Urinary bladder (tissue), 4 donors: ENCODE measurements around the gene SLC5A5. TPM values are rescaled to one million over a fixed set of nuclear protein-coding genes. Genes with fewer than 3 reads are reported as not detected.
"Not testable (repeated sequence)": the region's sequence is repeated elsewhere in the genome, so short reads cannot be mapped to it uniquely, and the experiment has no call there.

Experiments
- DNase-seq: peaks from one replicate; pipeline ENCODE4 v3.0.0-alpha.2; 2015; ENCODE audit errors: extremely low spot score
- H3K27ac ChIP-seq: one replicate; pipeline ENCODE4 v1.5.1; 2013; ENCODE audit warnings: low read depth, mild to moderate bottlenecking, moderate library complexity
- H3K36me3 ChIP-seq: one replicate; pipeline ENCODE4 v1.6.1; 2013; ENCODE audit warnings: mild to moderate bottlenecking, moderate library complexity; ENCODE audit not compliant: insufficient read depth
- H3K4me1 ChIP-seq: one replicate; pipeline ENCODE4 v1.6.1; 2013; ENCODE audit warnings: mild to moderate bottlenecking, moderate library complexity; ENCODE audit not compliant: insufficient read depth
- H3K4me3 ChIP-seq: one replicate; pipeline ENCODE4 v1.5.1; 2013; ENCODE audit warnings: low read depth, low read length
- WGBS: extraction: QIAGEN DNeasy Blood & Tissue Kit; methylation state at CpG from one replicate; pipeline ENCODE4 v1.1.7; 2013; 5-methylcytosine and 5-hydroxymethylcytosine counted together
- polyA plus RNA-seq: library from polyadenylated mRNA; stranded (reverse); fragments of 200-250 nt; gene quantifications from one replicate; pipeline ENCODE4 v1.2.3, GENCODE V29; 2013
- total RNA-seq: library from RNA; depleted of rRNA; stranded (reverse); fragments of >200 nt; gene quantifications from one replicate; pipeline ENCODE4 v1.2.3, GENCODE V29; 2014
- donor health status: healthy with polysubstance abuse.
- donor health status: healthy.

SLC5A5 gene
- total and polyA plus RNA-seq, 2 donors = not detected

GRCh38 chr19:17872251-17873001, 681 bp downstream of the SLC5A5 start:
- DNase-seq = no peak
- Histone ChIP-seq H3K36me3 (no peaks in the 10 kb centered on the region), H3K4me1 (no peaks in the 10 kb centered on the region), H3K27ac (no peak overlapping the region), H3K4me3 (no peak overlapping the region)
- WGBS = 5% methylated on average over 61 of the region's 61 CpGs

DNA sequence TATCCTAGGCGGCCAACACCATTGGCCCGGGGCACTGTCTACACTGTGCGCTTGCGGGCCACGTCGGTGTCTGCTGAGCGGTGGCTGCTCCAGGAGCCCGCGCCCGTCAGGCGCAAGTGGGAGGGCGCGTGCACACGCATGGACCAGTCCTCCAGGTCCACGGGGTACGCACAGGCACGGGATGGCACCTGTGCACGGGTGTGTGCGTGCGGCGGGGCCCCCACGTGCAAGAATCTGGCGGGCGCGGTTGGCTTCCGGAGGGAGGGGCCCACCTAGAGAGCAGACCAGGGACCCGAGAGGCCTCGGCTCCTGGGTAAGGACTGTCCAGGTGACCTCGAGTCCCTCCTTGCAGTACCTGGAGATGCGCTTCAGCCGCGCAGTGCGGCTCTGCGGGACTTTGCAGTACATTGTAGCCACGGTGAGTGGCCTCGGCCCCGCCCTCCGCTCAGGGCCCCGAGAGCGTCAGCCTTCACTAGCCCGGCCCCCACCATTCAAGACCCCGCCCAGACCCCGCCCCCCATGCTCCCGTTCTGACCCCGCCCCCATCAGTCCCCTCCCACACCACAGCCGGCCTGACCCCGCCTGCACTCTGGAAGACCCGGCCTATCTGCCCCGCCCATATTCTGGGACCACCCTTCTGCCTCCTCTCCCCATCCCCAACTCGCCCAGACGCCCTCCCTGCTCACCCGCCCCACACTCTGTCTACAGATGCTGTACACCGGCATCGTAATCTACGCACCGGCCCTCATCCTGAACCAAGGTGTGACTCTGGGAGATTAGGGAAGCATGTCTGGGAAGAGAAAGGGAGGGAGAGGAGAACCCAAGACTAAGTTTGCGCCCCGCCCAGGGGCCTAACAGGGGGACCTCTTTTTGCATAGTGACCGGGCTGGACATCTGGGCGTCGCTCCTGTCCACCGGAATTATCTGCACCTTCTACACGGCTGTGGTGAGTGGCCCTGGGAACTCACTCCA, 2.3 kb downstream of the SLC5A5 start:
- 7% methylated on average over 63 of the region's 63 CpGs for WGBS
- Histone ChIP-seq H3K4me1 (no peaks in the 10 kb centered on the region), H3K4me3 (no peak overlapping the region), H3K36me3 (no peaks in the 10 kb centered on the region), H3K27ac (no peak overlapping the region)
- DNase-seq = no peak

DNA sequence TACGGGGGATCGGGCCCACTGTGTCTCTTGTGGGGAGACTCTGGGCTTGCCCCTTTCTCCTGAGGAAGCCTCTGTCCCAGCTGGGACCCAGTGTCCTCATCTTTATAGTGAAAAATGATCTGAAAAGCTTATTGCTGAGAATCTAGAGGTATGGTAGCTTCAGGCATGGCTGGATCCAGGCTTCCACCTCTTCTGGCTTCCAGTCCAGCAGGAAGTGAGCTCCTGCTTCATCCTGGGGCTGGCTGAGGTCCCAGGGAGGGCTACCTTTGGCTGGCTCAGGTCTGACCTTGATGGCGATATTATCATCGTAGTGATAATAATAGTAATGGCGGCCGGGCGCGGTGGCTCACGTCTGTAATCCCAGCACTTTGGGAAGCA, 3.0 kb downstream of the SLC5A5 start:
- no peak overlapping the region for H3K27ac ChIP-seq
- no peaks in the 10 kb centered on the region for H3K36me3 ChIP-seq
- WGBS = 85% methylated on average over 9 of the region's 9 CpGs
- no peak overlapping the region for H3K4me3 ChIP-seq
- no peak for DNase-seq
- H3K4me1 ChIP-seq = no peaks in the 10 kb centered on the region

- no peak for DNase-seq
- Histone ChIP-seq H3K4me1 (no peaks in the 10 kb centered on the region), H3K36me3 (no peaks in the 10 kb centered on the region), H3K27ac (no peak overlapping the region), H3K4me3 (no peak overlapping the region)
- 89% methylated on average over 16 of the region's 16 CpGs for WGBS
Observed at GRCh38 chr19:17877696-17878095, 6.0 kb downstream of the SLC5A5 start.

- Histone ChIP-seq H3K4me1 (no peaks in the 10 kb centered on the region), H3K27ac (no peak overlapping the region), H3K4me3 (no peak overlapping the region), H3K36me3 (no peaks in the 10 kb centered on the region)
- 77% methylated on average over 7 of the region's 7 CpGs for WGBS
- DNase-seq = no peak
Observed at GRCh38 chr19:17879466-17879865, 7.7 kb downstream of the SLC5A5 start.

- Histone ChIP-seq H3K4me1 (no peaks in the 10 kb centered on the region), H3K4me3 (no peak overlapping the region), H3K36me3 (no peaks in the 10 kb centered on the region), H3K27ac (no peak overlapping the region)
- DNase-seq = no peak
- WGBS = 69% methylated on average over 7 of the region's 7 CpGs
Observed at GRCh38 chr19:17881701-17882100, 10.0 kb downstream of the SLC5A5 start.

DNA sequence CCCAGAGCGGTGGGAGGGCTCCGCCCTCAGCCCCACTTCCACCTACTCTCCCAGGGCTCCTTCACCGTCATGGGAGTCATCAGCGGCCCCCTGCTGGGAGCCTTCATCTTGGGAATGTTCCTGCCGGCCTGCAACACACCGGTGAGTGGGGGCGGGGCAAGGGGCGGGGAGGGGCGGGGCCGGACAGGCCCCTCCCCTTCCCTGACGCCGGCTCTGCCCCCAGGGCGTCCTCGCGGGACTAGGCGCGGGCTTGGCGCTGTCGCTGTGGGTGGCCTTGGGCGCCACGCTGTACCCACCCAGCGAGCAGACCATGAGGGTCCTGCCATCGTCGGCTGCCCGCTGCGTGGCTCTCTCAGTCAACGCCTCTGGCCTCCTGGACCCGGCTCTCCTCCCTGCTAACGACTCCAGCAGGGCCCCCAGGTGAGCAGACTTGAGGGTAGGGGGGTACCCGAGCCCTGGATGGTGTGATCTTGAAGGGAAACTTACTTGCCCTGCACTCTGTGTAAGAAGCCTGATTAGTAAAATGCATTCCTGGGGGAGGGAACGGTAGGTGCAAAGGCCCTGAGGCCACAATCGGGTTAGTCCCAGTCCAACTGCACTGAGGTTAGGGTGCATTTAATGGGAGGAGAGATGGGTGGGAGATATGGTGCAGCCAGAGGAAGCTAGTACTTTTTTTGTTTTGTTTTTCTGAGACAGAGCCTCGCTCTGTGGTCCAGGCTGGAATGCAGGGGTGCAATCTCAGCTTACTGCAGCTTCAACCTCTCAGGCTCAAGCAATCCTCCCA, 12.1 kb downstream of the SLC5A5 start:
- Histone ChIP-seq H3K4me1 (no peaks in the 10 kb centered on the region), H3K4me3 (no peak overlapping the region), H3K36me3 (no peaks in the 10 kb centered on the region), H3K27ac (no peak overlapping the region)
- WGBS = 69% methylated on average over 33 of the region's 33 CpGs
- no peak for DNase-seq

- Histone ChIP-seq H3K27ac (no peak overlapping the region), H3K4me3 (no peak overlapping the region), H3K36me3 (no peaks in the 10 kb centered on the region), H3K4me1 (no peaks in the 10 kb centered on the region)
- no peak for DNase-seq
- whole genome bisulfite sequencing = 77% methylated on average over 7 of the region's 7 CpGs
Observed at GRCh38 chr19:17886515-17886914, 14.8 kb downstream of the SLC5A5 start.

GRCh38 chr19:17887221-17887620, 15.5 kb downstream of the SLC5A5 start:
- not testable (repeated sequence) for H3K4me1 ChIP-seq, H3K4me3 ChIP-seq, DNase-seq, H3K27ac ChIP-seq, H3K36me3 ChIP-seq
- WGBS = 77% methylated on average over 4 of the region's 4 CpGs

- no peaks in the 10 kb centered on the region for H3K36me3 ChIP-seq
- H3K4me1 ChIP-seq = no peaks in the 10 kb centered on the region
- no peak overlapping the region for H3K27ac ChIP-seq
- H3K4me3 ChIP-seq = no peak overlapping the region
- 89% methylated on average over 7 of the region's 7 CpGs for WGBS
- no peak for DNase-seq
Observed at GRCh38 chr19:17888260-17888659, 16.5 kb downstream of the SLC5A5 start.

GRCh38 chr19:17889609-17890214, 18.0 kb downstream of the SLC5A5 start:
- no peak for DNase-seq
- 26% methylated on average over 18 of the region's 18 CpGs for WGBS
- no peaks in the 10 kb centered on the region for H3K4me1 ChIP-seq
- no peaks in the 10 kb centered on the region for H3K36me3 ChIP-seq
- H3K4me3 ChIP-seq = no peak overlapping the region
- H3K27ac ChIP-seq = no peak overlapping the region

- Histone ChIP-seq H3K4me3 (no peak overlapping the region), H3K36me3 (no peaks in the 10 kb centered on the region), H3K4me1 (no peaks in the 10 kb centered on the region), H3K27ac (no peak overlapping the region)
- DNase-seq = no peak
- 73% methylated on average over 9 of the region's 9 CpGs for WGBS
Observed at GRCh38 chr19:17893766-17894165, 22.0 kb downstream of the SLC5A5 start.

DNA sequence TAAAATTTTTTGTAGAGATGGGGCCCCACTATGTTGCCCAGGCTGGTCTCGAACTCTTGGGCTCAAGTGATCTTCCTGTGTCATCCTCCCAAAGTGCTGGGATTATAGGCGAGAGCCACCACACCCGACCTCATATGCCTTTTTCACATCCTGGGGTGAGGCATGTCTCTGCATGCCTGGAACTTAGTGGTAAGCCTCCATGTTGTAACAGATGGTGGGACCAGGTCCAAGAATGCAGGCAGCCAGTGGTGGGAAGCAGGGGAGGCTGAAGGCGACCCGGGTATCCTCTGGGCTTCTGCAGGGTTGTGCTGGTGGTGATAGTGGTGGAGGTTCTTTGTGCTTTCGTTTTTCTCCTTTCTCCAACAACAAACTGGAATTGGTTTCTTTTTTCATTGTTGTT, 31.0 kb downstream of the SLC5A5 start:
- Histone ChIP-seq H3K36me3 (no peaks in the 10 kb centered on the region), H3K4me1 (no peaks in the 10 kb centered on the region), H3K4me3 (no peak overlapping the region), H3K27ac (no peak overlapping the region)
- no peak for DNase-seq
- 66% methylated on average over 6 of the region's 6 CpGs for WGBS
